HEK293T (cell line): ENCODE data around the gene RET.

Source experiments
- CTCF ChIA-PET: fragments of 350-600 bp; formaldehyde crosslinking; extraction: SDS; loops from one replicate; lab custom pipeline; 2021; ENCODE audit warnings: antibody characterized with exemption, inconsistent platforms; lab: Yijun Ruan, JAX
- POLR2A ChIA-PET: fragments of 350-600 bp; formaldehyde crosslinking; extraction: SDS; loops from one replicate; lab custom pipeline; 2020; ENCODE audit warnings: antibody characterized with exemption, inconsistent platforms; lab: Yijun Ruan, JAX
- DNase-seq: peaks from one replicate; pipeline ENCODE4 v3.0.0; 2012; ENCODE audit warnings: mixed read lengths; ENCODE audit errors: extremely low spot score
- ARNT ChIP-seq: fragments of 450-650 bp; IDR thresholded peaks from 2 replicates; pipeline ENCODE4 v1.6.1; 2017; ENCODE audit warnings: mild to moderate bottlenecking
- BHLHE40 ChIP-seq: fragments of 450-650 bp; IDR thresholded peaks from 2 replicates; pipeline ENCODE4 v1.6.1; 2016; ENCODE audit warnings: mild to moderate bottlenecking, moderate library complexity, borderline replicate concordance
- CTBP1 ChIP-seq: fragments of 450-650 bp; IDR thresholded peaks from 2 replicates; pipeline ENCODE4 v1.6.1; 2016; ENCODE audit warnings: borderline replicate concordance
- ELF4 ChIP-seq: fragments of 450-650 bp; IDR thresholded peaks from 2 replicates; pipeline ENCODE4 v1.6.1; 2017; ENCODE audit warnings: antibody characterized with exemption
- FOXA1 ChIP-seq: fragments of 450-650 bp; IDR thresholded peaks from 2 replicates; pipeline ENCODE4 v1.6.1; 2016; ENCODE audit warnings: mild to moderate bottlenecking
- FOXK2 ChIP-seq: fragments of 450-650 bp; IDR thresholded peaks from 2 replicates; pipeline ENCODE4 v1.6.1; 2016; ENCODE audit warnings: mild to moderate bottlenecking
- FOXM1 ChIP-seq: fragments of 450-650 bp; IDR thresholded peaks from 2 replicates; pipeline ENCODE4 v1.6.1; 2017; ENCODE audit warnings: mild to moderate bottlenecking, borderline replicate concordance
- HDGF ChIP-seq: fragments of 450-650 bp; IDR thresholded peaks from 2 replicates; pipeline ENCODE4 v1.6.1; 2017; ENCODE audit warnings: antibody characterized with exemption, borderline replicate concordance
- L3MBTL2 ChIP-seq: fragments of 450-650 bp; conservative IDR thresholded peaks from 2 replicates; pipeline ENCODE4 v1.6.1; 2016; ENCODE audit warnings: mild to moderate bottlenecking
- LEF1 ChIP-seq: fragments of 450-650 bp; IDR thresholded peaks from 2 replicates; pipeline ENCODE4 v1.6.1; 2017; ENCODE audit warnings: mild to moderate bottlenecking, borderline replicate concordance
- NFRKB ChIP-seq: fragments of 450-650 bp; IDR thresholded peaks from 2 replicates; pipeline ENCODE4 v1.6.1; 2016; ENCODE audit warnings: mild to moderate bottlenecking, moderate library complexity
- SP1 ChIP-seq: fragments of 450-650 bp; IDR thresholded peaks from 2 replicates; pipeline ENCODE4 v1.6.1; 2017
- SUZ12 ChIP-seq: fragments of 450-650 bp; IDR thresholded peaks from 2 replicates; pipeline ENCODE4 v1.6.1; 2016; ENCODE audit warnings: mild to moderate bottlenecking
- TARDBP ChIP-seq: fragments of 450-650 bp; IDR thresholded peaks from 2 replicates; pipeline ENCODE4 v1.6.1; 2016
- ZNF384 ChIP-seq: fragments of 450-650 bp; IDR thresholded peaks from 2 replicates; pipeline ENCODE4 v1.6.1; 2016
- TF ChIP-seq, protein P1 (sequence below): fragments of 450-650 bp; IDR thresholded peaks from 2 replicates; pipeline ENCODE4 v1.6.1; 2016

The RET gene

DNA sequence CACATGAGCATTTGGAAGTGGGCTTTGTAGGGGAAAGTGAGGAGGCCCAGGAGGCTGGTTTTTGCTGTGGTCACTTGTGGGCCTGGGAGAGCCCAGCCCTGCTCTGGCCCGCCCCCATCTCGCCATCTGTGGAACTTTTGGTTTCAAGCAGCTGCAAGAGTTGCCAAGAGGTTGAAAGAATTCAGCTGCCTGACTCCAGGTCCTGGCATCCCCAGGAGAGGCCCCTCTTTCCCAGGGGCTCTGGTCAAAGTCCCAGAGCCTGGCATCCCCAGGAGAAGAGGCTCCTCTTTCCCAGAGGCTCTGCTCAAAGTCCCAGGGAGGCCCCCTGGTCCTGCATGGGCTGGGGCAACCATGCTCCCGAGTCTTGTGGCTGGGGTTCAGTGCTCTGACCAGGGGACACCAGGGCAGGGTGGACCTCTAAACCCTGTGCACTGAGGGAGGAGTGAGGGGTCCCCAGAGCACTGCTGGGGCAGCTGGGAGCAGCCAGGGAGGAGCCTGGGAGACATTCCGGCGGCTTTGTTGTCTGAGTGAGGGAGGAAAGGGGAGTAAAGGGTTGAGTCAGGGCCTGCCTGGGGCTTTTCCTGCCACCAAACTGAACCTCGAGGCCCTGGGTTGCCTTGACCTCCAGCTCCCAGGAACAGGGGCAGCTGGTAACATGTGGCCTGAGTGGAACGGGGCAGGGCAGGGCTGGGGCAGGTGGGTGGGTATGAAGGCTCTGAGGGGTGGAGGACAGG, 33.6 kb downstream of the RET start:
- ChIA-PET POLR2A (no interaction called here), CTCF (interaction anchor here (0.5 kb wide), 1 partner anchor 214 kb away, joined by 3 read pairs; no protein-coding TSS in a partner anchor)
- no peak for DNase-seq
- TF ChIP-seq FOXM1 = no peak
- no peak for TF ChIP-seq HDGF
- TF ChIP-seq SP1 = no peak
- TF ChIP-seq BHLHE40 = no peak
- TF ChIP-seq SUZ12 = no peak
- no peak for TF ChIP-seq NFRKB

DNA sequence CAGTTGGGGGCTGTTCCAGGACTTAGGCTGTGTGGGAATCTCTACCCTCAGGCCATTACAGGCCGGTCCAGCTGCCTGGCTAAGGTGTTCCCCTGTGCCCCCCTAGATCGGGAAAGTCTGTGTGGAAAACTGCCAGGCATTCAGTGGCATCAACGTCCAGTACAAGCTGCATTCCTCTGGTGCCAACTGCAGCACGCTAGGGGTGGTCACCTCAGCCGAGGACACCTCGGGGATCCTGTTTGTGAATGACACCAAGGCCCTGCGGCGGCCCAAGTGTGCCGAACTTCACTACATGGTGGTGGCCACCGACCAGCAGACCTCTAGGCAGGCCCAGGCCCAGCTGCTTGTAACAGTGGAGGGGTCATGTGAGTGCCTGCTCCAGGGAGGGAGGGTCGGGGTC, 34.2 kb downstream of the RET start:
- ChIA-PET POLR2A (no interaction called here), CTCF (no interaction called here)

DNA sequence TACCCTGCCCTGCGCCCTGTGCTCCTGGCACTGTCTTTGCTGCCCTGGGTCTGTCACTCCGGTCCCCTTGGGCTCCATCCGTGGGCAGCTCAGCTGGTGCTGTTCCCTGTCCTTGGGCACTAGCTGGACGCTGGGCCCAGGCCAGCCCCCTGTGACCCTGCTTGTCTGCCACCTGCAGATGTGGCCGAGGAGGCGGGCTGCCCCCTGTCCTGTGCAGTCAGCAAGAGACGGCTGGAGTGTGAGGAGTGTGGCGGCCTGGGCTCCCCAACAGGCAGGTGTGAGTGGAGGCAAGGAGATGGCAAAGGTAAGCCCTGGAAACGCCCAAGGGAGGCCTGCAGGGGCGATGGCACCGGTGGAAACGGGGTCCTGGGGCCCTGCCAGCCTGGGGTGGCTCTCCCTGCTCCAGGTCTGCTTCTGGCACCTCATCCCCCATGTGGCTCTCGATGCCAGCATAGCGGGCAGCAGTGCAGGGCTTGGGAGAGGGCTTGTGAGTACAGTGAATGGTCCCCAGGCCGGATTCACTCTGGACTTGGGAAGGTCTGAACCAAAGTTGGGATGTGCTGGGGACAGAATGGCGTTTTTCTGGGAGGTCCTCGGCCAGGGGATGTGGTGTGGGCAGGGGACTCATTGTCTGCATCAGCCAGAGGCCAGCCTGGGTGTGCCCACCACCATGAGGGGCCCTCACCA, 35.2 kb downstream of the RET start:
- no peak for DNase-seq
- CTCF ChIA-PET = no interaction called here
- POLR2A ChIA-PET = no interaction called here
- TF ChIP-seq ARNT (no peak), ELF4 (no peak), SP1 (no peak), BHLHE40 (no peak), FOXK2 (no peak), HDGF (no peak)

More for the DNA sequence above, 34.2 kb downstream of the RET start:
- DNase-seq = no peak
- TF ChIP-seq SUZ12 (no peak), L3MBTL2 (no peak), SP1 (no peak), LEF1 (no peak)
- TF ChIP-seq, protein P1, sequence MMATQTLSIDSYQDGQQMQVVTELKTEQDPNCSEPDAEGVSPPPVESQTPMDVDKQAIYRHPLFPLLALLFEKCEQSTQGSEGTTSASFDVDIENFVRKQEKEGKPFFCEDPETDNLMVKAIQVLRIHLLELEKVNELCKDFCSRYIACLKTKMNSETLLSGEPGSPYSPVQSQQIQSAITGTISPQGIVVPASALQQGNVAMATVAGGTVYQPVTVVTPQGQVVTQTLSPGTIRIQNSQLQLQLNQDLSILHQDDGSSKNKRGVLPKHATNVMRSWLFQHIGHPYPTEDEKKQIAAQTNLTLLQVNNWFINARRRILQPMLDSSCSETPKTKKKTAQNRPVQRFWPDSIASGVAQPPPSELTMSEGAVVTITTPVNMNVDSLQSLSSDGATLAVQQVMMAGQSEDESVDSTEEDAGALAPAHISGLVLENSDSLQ = no peak

DNA sequence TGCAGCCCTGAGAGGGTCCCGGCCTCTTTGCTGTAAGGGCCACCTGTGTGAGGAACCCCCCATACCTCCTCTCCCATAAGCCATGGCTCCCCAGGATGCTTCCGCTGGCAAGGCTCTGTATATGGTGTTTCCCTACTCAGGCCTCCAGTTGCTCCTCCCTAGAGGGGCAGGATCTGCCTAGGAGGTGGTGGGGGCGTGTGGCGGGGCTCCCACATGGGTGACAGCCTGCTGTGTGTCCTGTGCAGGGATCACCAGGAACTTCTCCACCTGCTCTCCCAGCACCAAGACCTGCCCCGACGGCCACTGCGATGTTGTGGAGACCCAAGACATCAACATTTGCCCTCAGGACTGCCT, 35.7 kb downstream of the RET start:
- CTCF ChIA-PET = no interaction called here
- no peak for TF ChIP-seq TARDBP
- TF ChIP-seq HDGF = no peak
- TF ChIP-seq SP1 = no peak
- TF ChIP-seq L3MBTL2 = no peak
- TF ChIP-seq CTBP1 = no peak
- no peak for TF ChIP-seq SUZ12
- no peak for TF ChIP-seq ELF4
- no peak for TF ChIP-seq ARNT
- TF ChIP-seq FOXA1 = no peak
- TF ChIP-seq ZNF384 = no peak
- TF ChIP-seq FOXK2 = no peak
- POLR2A ChIA-PET = no interaction called here
- DNase-seq = no peak

DNA sequence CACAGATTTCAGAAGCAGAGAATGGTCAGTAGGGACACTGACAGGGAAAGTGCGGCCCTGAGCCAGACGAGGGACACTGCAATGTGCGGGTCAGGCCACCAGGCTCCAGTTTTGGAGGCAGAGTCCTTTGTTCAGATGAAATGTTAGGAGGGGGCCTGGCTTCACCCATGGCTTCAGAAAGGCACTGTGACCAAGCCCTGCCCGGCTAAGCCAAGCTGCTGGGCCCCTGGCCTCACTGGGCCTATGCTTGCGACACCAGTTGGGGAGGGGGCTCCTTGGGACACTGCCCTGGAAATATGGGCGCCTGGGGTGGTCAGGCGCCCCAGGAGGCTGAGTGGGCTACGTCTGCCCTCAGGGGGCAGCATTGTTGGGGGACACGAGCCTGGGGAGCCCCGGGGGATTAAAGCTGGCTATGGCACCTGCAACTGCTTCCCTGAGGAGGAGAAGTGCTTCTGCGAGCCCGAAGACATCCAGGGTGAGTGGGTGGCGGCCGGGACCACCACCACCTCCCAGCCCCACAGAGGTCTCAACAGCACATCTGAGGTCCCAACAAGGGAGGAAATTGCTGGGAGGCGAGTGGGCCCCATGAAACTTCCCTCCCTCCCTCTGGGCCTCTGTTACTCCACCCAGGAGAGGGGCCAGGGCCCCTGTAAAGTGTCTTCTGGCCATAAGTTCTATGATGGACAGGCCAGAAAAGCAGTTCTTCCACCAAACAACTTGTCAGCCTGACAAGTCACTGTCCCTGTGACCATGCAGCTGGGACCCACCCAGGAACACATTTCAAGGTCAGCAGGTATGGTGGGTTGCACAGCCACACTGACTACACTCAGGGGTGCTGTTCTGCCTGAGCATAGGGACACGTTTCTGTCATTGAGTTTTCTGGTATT, 36.6 kb downstream of the RET start:
- TF ChIP-seq L3MBTL2 = no peak
- no peak for TF ChIP-seq NFRKB
- no peak for TF ChIP-seq LEF1
- TF ChIP-seq, protein P1 = no peak
- no peak for TF ChIP-seq BHLHE40
- TF ChIP-seq SUZ12 = no peak
- no peak for TF ChIP-seq ZNF384
- no peak for TF ChIP-seq ELF4
- TF ChIP-seq FOXK2 = no peak
- TF ChIP-seq SP1 = no peak
- TF ChIP-seq CTBP1 = no peak
- no peak for TF ChIP-seq FOXM1
- TF ChIP-seq ARNT = no peak
- no peak for TF ChIP-seq FOXA1
- ChIA-PET POLR2A (no interaction called here), CTCF (no interaction called here)
- no peak for DNase-seq

DNA sequence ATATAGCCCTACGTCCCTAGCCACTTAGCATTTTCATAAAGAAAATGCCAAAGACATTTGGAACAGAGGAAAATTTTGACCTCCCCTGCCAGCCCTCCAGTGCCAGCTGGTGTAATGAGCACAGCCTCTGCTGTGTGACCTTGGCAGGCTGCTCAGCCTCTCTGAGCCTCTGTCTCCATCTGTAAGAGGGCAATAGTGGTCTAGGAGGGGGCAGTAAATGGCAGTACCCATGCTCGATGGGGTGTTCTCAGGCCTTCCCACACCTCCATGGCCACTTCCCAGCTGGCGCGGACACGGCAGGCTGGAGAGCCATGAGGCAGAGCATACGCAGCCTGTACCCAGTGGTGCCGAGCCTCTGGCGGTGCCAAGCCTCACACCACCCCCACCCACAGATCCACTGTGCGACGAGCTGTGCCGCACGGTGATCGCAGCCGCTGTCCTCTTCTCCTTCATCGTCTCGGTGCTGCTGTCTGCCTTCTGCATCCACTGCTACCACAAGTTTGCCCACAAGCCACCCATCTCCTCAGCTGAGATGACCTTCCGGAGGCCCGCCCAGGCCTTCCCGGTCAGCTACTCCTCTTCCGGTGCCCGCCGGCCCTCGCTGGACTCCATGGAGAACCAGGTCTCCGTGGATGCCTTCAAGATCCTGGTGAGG, 37.3 kb downstream of the RET start:
- ChIA-PET CTCF (no interaction called here), POLR2A (no interaction called here)
- DNase-seq = no peak
- TF ChIP-seq SUZ12 (no peak), BHLHE40 (no peak), ARNT (no peak), ZNF384 (no peak), LEF1 (no peak), CTBP1 (no peak), SP1 (no peak), ELF4 (no peak), TARDBP (no peak), L3MBTL2 (no peak), FOXA1 (no peak), FOXM1 (no peak), NFRKB (no peak), FOXK2 (no peak), HDGF (no peak)
- TF ChIP-seq, protein P1 = no peak
